ENCODE measurements around the gene IQCK. TPM values are rescaled to one million over a fixed set of nuclear protein-coding genes. Genes with fewer than 3 reads are reported as not detected.

Gene IQCK
- total and polyA plus RNA-seq, 2 donors (not counting 3 experiments of a cell fraction or from before 2014, with no cell fraction given) = 17.2 to 18.1 TPM

DNA sequence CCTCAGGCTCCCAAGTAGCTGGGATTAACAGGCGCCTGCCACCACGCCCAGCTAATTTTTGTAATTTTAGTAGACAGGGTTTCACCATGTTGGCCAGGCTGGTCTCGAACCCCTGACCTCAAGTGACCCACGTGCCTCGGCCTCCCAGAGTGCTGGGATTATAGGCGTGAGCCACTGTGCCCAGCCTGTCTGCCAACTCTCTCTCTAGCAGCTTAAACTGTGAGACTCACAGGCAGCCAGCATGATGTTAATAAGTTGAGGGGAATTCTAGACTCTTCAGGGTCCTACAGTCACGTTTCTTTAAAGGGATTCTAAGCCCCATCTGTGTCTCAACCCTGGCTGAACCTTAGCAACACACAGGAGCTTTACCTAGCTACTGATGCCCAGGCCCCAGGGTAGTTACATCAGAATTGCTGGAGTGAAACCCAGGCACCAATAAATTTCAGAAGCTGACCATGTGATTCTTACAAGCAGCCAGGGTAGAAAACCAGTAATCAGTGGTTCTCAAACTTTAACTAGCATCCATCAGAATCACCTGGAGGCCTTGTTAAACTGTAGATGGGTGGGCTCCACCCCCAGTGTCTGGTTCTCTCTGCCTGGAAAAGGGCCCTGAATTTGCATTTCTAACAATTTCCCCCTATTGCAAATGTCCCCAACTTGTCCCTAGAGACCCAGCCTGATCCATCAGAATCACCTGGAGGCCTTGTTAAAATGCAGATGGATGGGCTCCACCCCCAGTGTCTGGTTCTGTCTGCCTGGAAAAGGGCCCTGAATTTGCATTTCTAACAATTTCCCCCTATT, 135.9 kb downstream of the IQCK start:
- no peaks in the 10 kb centered on the region for H3K79me2 ChIP-seq (ENCODE audit: control insufficient read depth, insufficient read depth, low read length)
- intact Hi-C loops (cut with micrococcal nuclease) = no loop called here
- no peak overlapping the region for H3K4me2 ChIP-seq (ENCODE audit: insufficient read depth, low read length)
- dilution Hi-C loops (cut with MboI; ENCODE audit: extremely low pct_ligation_motif_present, low sequenced_read_pairs) = no loop called here
- CTCF ChIA-PET = interaction anchor here (0.8 to 1.9 kb wide), 4 partner anchors 11 to 299 kb away, joined by 3 to 5 read pairs (median 4); partner anchors contain the start of gene VPS35L
- H3K27ac ChIP-seq (ENCODE audit: insufficient read depth, low read depth, low read length) = no peak overlapping the region
- TF ChIP-seq FOS (IDR thresholded peaks at IDR 0.05; ENCODE audit: borderline replicate concordance, insufficient read depth, low read length) (no peak), MYC (IDR thresholded peaks at IDR 0.05; ENCODE audit: low read depth, low read length) (no peak), JUN (IDR thresholded peaks at IDR 0.05; ENCODE audit: borderline replicate concordance, insufficient read depth, insufficient read length, low read depth) (no peak), CTCF (IDR thresholded peaks at IDR 0.05; ENCODE audit: extremely low read depth in 1 of 2, insufficient read depth in 1 of 2, low read depth in 1 of 2, low read length in 2 of 2) (no peak), EZH2 (IDR thresholded peaks at IDR 0.05; ENCODE audit: borderline replicate concordance, low read depth, low read length, severe bottlenecking) (no peak), POLR2AphosphoS5 (IDR thresholded peaks at IDR 0.05; ENCODE audit: insufficient read depth, low read depth, low read length) (no peak), POLR2A (IDR thresholded peaks at IDR 0.05; ENCODE audit: low read depth, low read length) (no peak), GATA2 (IDR thresholded peaks at IDR 0.05; ENCODE audit: insufficient read depth, insufficient read length, low read depth, low read length) (no peak)
- TF ChIP-seq, protein P1, sequence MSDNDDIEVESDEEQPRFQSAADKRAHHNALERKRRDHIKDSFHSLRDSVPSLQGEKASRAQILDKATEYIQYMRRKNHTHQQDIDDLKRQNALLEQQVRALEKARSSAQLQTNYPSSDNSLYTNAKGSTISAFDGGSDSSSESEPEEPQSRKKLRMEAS (IDR thresholded peaks at IDR 0.05; ENCODE audit: insufficient read depth, insufficient read length) = no peak
- no peaks in the 10 kb centered on the region for H3K36me3 ChIP-seq (ENCODE audit: control insufficient read depth in 2 of 2, extremely low read depth in 1 of 2, insufficient read depth in 2 of 2, low read length in 2 of 2)
- H3K4me1 ChIP-seq (ENCODE audit: control insufficient read depth, extremely low read depth, insufficient read depth, low read length) = peaks cover 8% of the 10 kb centered on the region
- BruUV-seq (replicated peaks) = no TSS peak
- no peaks in the 10 kb centered on the region for H3K27me3 ChIP-seq (ENCODE audit: control insufficient read depth in 2 of 2, insufficient read depth in 2 of 2, low read length in 2 of 2)
- no peaks in the 10 kb centered on the region for H3K9me1 ChIP-seq (replicated peaks; ENCODE audit: control insufficient read depth, extremely low read depth, insufficient read depth, low read length)
- no peak overlapping the region for H3K9ac ChIP-seq (replicated peaks; ENCODE audit: extremely low read depth, insufficient read depth, low read length)
- H3K9me3 ChIP-seq (replicated peaks; ENCODE audit: control insufficient read depth, insufficient read depth, low read length) = no peaks in the 10 kb centered on the region
- FAIRE-seq (no peak), DNase-seq (ENCODE audit: low read depth, low spot score) (no peak)
- no peaks in the 10 kb centered on the region for H4K20me1 ChIP-seq (replicated peaks; ENCODE audit: control insufficient read depth, extremely low read depth, insufficient read depth, low read length)
- POLR2A ChIA-PET = no interaction called here
- H2AFZ ChIP-seq (ENCODE audit: low read depth, low read length) = no peak overlapping the region
- H3K4me3 ChIP-seq (replicated peaks in 1 of 3; ENCODE audit: insufficient read depth in 1 of 3, low read depth in 1 of 3, low read length in 3 of 3) = no peak overlapping the region

Measured in endothelial cell of umbilical vein (primary cell).